ENCODE data around the gene ERCC6. TPM values are rescaled to one million over a fixed set of nuclear protein-coding genes. Genes with fewer than 3 reads are reported as not detected.

The ERCC6 gene
- total RNA-seq, 1 experiment from 2014 or later, result 36.7 TPM

GRCh38 chr10:49558190-49558589 lies 19.3 kb upstream of the ERCC6 start:
- POLR2A ChIA-PET (ENCODE audit: unreplicated experiment), result no interaction called here
- Histone ChIP-seq H3K36me3 (ENCODE audit: low read depth, low read length) (no peaks in the 10 kb centered on the region), H3K27ac (ENCODE audit: low read length) (no peak overlapping the region), H3K4me2 (ENCODE audit: low read length) (no peak overlapping the region), H3K9me3 (ENCODE audit: low read length) (0 out of 2 replicates have a peak, but pooled peaks cover 4% of the 10 kb centered on the region), H3K4me1 (ENCODE audit: insufficient read depth, low read length) (peaks cover 11% of the 10 kb centered on the region), H2AFZ (ENCODE audit: low read length) (no peak overlapping the region), H3K27me3 (ENCODE audit: low read length) (no peaks in the 10 kb centered on the region), H3K9ac (ENCODE audit: low read length) (no peak overlapping the region), H4K20me1 (ENCODE audit: low read length) (no peaks in the 10 kb centered on the region), H3K79me2 (ENCODE audit: low read length) (no peaks in the 10 kb centered on the region), H3K9me2 (replicated peaks; ENCODE audit: low read length) (no peaks in the 10 kb centered on the region), H3K4me3 (ENCODE audit: low read length) (no peak overlapping the region), H3F3A (ENCODE audit: low read length, unreplicated experiment) (peaks cover 4% of the 10 kb centered on the region)
- CTCF ChIA-PET, result no interaction called here
- DNase-seq (no peak), ATAC-seq (peak; percentile 48)
- intact Hi-C loops (cut with micrococcal nuclease), result no loop called here
- TF ChIP-seq EZH2 (IDR thresholded peaks at IDR 0.05; ENCODE audit: low read length, unreplicated experiment), result no peak
- no peak for TF ChIP-seq CTCF (conservative IDR thresholded peaks at IDR 0.05; ENCODE audit: low read depth, low read length)
- TF ChIP-seq EZH2phosphoT487 (IDR thresholded peaks at IDR 0.05; ENCODE audit: borderline replicate concordance, low read length), result no peak
- no TSS peak for BruUV-seq (replicated peaks)

- Histone ChIP-seq H3K79me2 (ENCODE audit: low read length) (no peaks in the 10 kb centered on the region), H3K9me2 (replicated peaks; ENCODE audit: low read length) (no peaks in the 10 kb centered on the region), H3K9ac (ENCODE audit: low read length) (no peak overlapping the region), H3K4me3 (ENCODE audit: low read length) (no peak overlapping the region), H2AFZ (ENCODE audit: low read length) (no peak overlapping the region), H3K4me2 (ENCODE audit: low read length) (no peak overlapping the region), H4K20me1 (ENCODE audit: low read length) (no peaks in the 10 kb centered on the region), H3K27me3 (ENCODE audit: low read length) (no peaks in the 10 kb centered on the region), H3K4me1 (ENCODE audit: insufficient read depth, low read length) (peaks cover 16% of the 10 kb centered on the region), H3K27ac (ENCODE audit: low read length) (no peak overlapping the region), H3F3A (ENCODE audit: low read length, unreplicated experiment) (peaks cover 9% of the 10 kb centered on the region), H3K9me3 (ENCODE audit: low read length) (0 out of 2 replicates have a peak, but pooled peaks cover 4% of the 10 kb centered on the region), H3K36me3 (ENCODE audit: low read depth, low read length) (no peaks in the 10 kb centered on the region)
- ChIA-PET CTCF (no interaction called here), POLR2A (ENCODE audit: unreplicated experiment) (no interaction called here)
- intact Hi-C loops (cut with micrococcal nuclease), result no loop called here
- no TSS peak for BruUV-seq (replicated peaks)
- peak; percentile 23; the same call in 1 of the 2 replicates for ATAC-seq
- no peak for TF ChIP-seq CTCF (conservative IDR thresholded peaks at IDR 0.05; ENCODE audit: low read depth, low read length)
- TF ChIP-seq EZH2phosphoT487 (IDR thresholded peaks at IDR 0.05; ENCODE audit: borderline replicate concordance, low read length), result no peak
- no peak for TF ChIP-seq EZH2 (IDR thresholded peaks at IDR 0.05; ENCODE audit: low read length, unreplicated experiment)
- no peak for DNase-seq
Observed at GRCh38 chr10:49557681-49558080, 18.8 kb upstream of the ERCC6 start.

- ATAC-seq, result no peak
- Histone ChIP-seq H3K4me3 (ENCODE audit: low read length) (no peak overlapping the region), H4K20me1 (ENCODE audit: low read length) (no peaks in the 10 kb centered on the region), H3F3A (ENCODE audit: low read length, unreplicated experiment) (peaks cover 17% of the 10 kb centered on the region), H3K9me3 (ENCODE audit: low read length) (0 out of 2 replicates have a peak, but pooled peaks cover 4% of the 10 kb centered on the region), H3K9ac (ENCODE audit: low read length) (no peak overlapping the region), H3K9me2 (replicated peaks; ENCODE audit: low read length) (no peaks in the 10 kb centered on the region), H3K27ac (ENCODE audit: low read length) (no peak overlapping the region), H2AFZ (ENCODE audit: low read length) (no peak overlapping the region; the same call in 1 of the 2 replicates), H3K27me3 (ENCODE audit: low read length) (no peaks in the 10 kb centered on the region), H3K4me1 (ENCODE audit: insufficient read depth, low read length) (peaks cover 25% of the 10 kb centered on the region), H3K79me2 (ENCODE audit: low read length) (no peaks in the 10 kb centered on the region), H3K4me2 (ENCODE audit: low read length) (no peak overlapping the region), H3K36me3 (ENCODE audit: low read depth, low read length) (no peaks in the 10 kb centered on the region)
- BruUV-seq (replicated peaks), result no TSS peak
- intact Hi-C loops (cut with micrococcal nuclease), result no loop called here
- DNase-seq, result no peak
- POLR2A ChIA-PET (ENCODE audit: unreplicated experiment), result no interaction called here
- no peak for TF ChIP-seq EZH2phosphoT487 (IDR thresholded peaks at IDR 0.05; ENCODE audit: borderline replicate concordance, low read length)
- no peak for TF ChIP-seq EZH2 (IDR thresholded peaks at IDR 0.05; ENCODE audit: low read length, unreplicated experiment)
- TF ChIP-seq CTCF (conservative IDR thresholded peaks at IDR 0.05; ENCODE audit: low read depth, low read length), result no peak
- CTCF ChIA-PET, result no interaction called here
Observed at GRCh38 chr10:49556723-49557122, 17.8 kb upstream of the ERCC6 start.

Data from PC-3 (cell line).